Measurements from ENCODE around the gene IL17RB.

GRCh38 chr3:53826048-53826447 lies 20.3 kb upstream of the IL17RB start:
- TF ChIP-seq POLR2A (IDR thresholded peaks at IDR 0.05) (no peak), CTCF (IDR thresholded peaks at IDR 0.05) (no peak)
